Stimulated activated CD4-positive, alpha-beta T cell treated with anti-CD3 and anti-CD28 coated beads, Interleukin-15, amount 100 ng/mL, for 1 hour (primary cell): ENCODE measurements around the gene ZEB1.
"Not testable (repeated sequence)": the region's sequence is repeated elsewhere in the genome, so short reads cannot be mapped to it uniquely, and the experiment has no call there.

Experiments used
- DNase-seq, 2 donors: peaks; one replicate each; pipeline ENCODE4 v3.0.0-alpha.2; 2020; ENCODE audit warnings: low read depth in 1 of 2, low spot score in 1 of 2

ZEB1 gene

DNA sequence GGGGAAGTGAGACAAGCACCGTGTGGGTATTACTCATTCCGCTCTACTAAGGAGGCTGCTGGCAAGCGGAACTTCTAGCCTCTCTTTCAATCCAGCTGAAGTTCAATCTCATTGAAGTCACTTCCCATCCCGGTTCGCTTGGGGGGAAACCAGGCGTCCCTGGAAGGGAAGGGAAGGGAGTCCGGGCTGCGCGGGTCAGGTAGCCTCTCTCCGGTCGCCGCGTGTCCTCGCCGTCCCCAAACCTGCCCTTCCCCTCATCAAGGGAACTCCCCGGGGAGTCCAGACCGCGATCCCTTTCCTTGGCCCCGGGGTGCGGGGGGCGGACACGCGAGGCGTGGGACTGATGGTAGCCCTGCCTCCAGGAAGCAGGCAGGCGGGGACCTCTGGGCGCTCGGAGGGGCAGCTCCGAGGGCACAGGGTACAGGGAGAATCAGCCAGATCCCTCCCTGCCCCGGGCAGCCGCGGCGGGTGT is 598 bp upstream of the ZEB1 start:
- peak; percentile 45 to 52 for DNase-seq

DNA sequence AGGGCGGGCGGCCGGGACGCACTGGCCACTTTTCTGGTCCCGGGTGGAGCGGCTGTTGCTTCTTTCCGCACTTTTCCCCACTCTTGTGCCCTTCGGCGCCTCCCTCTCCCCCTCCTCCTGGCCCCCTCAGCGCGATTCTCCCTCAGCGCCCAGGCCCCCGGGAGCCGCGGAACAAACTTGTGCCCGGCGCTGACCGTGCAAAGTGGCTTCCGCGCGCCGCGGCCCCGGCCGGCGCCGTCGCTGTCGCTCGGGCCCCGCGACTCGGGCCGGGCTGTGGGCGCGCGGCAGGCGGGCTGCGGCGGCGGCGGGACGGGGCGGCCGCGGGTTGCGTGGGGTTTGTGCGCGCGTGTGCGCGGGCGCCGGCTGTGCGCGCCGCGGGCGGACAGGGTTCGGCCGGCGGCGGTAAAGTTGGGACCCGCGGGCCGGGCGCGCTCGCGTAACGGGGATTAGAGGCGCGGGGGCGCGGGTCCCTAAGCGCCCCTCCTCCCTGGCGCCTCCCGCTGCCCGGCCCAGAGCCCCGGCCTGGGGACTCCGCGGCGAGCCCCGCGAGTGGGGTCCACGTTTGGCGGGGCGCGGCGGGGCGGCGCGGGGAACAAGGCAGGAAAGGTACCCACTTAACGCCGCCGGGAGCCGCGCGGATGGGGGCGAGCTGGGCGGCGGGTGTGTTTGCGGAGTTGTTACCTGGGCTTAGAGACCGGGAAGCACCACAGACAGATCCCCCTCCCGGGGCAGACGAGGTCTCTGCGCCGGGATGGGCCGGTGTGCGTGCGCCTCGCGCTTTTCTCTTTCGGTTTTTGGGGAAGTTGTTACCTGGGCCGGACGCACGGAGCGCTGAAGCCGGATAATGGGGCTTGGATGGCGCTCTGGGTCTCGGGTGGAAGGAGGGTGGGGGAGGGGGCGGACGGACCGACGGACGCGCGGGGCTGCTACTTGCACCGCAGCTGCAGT is 860 bp downstream of the ZEB1 start:
- DNase-seq: peak; percentile 13 to 38

DNA sequence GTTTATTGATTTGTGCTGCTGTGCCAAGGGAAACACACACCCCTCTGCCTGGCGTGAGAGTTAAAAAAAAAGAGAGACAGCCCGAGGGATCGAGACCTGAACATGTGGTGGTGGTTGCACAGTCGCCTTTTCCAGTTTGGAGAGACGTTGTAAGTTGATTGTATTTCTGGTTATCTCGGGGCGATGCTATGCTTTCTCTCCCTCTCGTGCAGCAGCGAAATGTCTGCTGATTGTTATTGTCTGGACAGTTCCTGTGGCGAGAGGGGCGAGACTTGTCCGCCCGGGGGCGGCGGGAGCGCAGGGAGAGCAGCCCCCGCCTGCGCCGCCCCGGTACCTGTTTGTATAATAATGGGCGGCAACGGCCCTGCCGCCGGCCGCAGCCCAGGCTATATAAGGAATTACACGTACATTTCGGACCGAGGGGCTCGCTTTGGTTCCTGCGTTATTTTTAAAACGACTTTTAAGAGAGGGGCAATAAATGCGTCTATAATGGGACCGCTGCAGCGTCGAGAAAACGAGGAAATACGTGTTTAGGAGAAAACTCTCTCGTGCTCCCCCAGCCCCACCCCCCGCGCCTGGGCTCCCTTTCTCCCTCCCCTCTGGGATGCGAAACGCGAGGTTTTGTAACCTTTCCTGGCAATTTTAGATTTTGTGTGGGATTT is 1.7 kb downstream of the ZEB1 start:
- no peak for DNase-seq

DNA sequence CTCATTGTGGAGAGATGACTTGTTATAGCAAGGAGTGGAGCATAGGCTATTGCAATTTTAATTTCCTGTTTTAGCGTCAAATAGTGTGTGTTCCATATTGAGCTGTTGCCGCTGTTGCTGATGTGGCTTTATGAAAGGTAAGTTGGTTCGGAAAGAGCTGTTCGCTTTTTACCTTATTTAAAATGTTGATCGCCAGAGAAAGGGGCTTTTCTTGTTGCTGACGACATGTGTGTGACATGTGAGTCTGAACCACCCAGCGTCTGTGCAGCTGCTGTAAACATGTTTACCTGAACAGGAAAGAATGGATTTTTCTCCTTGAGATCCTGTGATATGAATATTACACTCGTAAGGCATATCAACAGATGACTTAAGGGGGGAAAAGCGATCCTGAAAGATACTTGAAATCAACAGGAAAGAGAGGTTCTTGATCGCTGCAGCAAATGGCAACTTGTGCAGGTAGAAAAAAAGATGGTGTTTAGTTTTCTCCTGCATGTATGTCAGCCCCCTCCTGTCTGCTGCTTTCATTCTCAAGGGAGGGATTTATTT is 2.5 kb downstream of the ZEB1 start:
- peak in 1 of 2 donors; percentile 1 for DNase-seq

DNA sequence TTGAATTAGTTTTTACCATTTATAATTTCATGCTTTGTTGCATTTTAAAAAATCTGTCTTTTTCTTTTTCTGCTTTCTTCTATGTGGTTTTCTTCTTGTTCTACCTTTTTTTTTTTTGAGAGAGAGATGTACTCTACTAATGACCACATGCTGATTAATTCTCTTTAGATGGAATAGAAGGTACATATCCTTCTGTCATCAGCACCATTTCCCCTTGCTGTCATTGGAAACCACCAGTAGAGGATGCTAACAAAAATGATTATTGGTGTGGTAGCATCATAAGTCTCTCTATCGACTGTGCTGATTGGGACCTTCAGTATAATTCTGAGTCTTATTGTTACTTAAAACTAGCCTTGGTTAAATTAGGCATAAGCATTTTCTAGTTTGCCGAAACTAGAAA is 3.6 kb downstream of the ZEB1 start:
- no peak for DNase-seq

DNA sequence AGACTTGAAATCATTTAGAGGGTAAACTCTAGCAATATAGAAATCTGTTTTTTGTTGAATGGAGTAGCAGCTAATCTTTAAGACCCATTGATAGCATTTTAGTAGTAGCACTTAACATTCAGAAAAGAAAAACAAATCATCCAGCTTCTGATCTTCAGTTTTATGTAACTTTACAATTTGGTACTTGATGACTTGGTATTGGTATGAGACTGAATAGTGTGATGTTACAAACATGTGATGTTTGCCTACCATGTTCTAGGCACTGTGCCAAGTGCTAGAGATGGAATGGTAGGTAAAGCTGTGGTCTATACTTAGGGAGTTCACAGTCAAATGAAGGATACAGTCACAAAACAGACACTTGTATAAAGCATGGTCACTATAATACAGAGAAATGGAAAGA is 21.3 kb downstream of the ZEB1 start:
- no peak for DNase-seq

DNA sequence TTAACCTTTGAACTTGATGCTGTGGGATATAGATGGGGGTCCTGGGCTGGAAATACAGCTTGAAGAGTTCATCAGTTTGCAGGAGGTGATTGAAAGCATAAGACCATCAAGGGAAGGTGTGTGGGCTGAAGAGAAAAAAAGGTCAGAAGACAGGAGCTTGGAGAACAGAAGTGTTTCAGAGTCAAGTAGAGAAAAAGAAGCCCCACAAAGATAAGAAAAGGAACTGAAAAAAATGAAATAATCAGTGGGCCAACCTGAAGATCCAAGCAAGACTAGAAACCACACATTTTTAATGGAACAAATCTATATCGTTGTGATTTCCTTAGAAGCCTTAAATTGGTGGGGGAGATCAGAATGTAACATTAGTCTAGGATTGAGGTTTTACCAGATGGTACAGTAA is 22.5 kb downstream of the ZEB1 start:
- no peak for DNase-seq

DNA sequence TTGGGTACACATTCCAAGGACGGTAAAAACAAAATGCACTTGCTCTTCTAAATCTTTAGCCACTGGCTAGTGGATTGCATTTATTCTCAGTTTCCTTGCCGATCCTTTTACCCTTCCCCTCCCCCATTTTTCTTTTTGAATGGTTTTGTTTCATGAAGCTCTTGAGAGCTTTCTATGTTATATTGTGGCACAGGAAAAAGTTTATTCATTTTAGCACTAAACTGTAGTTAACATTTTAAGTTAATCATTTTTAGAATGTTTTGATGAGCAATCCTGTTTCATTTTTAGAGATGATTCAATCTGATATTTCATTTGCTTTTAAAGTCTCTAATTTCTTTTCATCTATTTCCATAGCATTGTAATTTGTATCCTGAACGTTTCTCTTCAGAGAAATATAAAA is 24.0 kb downstream of the ZEB1 start:
- no peak for DNase-seq

DNA sequence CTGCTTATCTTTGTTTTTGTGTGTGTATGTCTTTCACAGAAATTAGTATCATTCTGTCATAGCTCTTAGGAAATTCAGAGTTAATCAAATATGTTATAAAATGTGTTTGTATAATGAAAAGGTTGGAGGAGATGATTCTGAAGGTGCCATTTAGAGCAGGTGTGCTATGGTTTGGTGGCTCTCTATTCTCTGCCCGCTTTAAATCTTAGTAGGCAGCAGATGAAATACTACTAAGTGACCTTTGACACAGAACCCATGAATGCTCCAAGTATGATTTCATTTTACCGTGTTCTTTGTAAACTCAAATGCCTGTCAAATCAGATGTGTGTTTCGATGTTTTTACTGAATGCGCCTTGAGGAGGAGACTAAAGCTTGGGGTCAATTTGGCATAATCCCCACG is 24.5 kb downstream of the ZEB1 start:
- no peak for DNase-seq

DNA sequence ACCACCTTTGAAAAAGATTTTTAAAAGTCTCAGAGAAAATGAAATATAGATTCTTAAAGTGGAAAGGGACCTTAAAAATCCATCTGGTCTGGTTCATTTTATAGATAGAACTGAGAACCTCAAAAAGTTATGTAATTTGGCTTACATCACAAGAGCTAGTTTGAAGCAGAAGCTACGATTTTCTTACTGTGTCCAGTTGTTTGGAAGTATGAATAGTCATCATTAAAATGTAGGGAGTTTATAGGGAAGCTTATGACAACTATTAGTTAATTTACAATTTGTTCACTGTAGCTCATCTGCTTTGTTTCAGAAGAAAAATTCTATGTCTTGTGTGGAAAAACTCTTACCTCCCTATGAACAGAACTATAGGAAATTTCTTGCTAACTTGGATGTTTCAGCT is 26.9 kb downstream of the ZEB1 start:
- no peak for DNase-seq

DNA sequence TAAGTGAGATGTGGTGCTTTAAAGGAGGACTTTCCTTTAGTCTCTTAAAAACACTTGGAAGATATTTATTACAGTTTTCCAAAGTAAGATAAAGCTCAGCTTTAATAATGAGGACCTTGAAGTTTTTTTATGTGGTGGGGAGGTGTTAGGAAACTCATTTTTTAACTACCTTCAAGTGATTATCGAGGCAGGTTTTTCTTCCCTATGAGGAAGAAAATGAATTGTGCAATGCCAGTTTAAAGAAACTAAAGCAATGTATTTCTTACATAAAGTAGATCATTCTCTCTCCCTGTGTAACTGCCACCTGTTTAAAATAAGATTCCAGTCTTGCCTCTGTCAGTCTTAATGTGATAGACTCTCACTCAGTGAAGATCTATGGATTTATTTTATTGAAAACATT is 27.9 kb downstream of the ZEB1 start:
- no peak for DNase-seq

DNA sequence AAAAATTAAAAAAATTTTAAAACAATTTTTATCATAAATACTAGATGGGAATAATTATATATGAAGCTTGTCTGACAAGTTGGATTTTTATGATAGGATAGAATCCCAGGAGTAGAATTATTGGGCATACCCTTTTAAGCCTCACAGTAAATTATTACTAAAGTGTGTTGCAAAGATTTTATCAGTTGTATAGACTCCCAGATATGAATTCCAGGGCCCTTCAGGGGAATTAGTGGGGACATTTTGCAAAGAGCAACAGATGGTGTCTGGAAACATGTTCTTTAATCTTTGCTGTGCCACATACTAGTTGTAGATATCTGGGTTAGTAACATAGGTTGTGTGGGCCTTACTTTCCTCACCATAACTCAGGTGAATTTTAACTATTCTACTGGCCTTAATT is 28.7 kb downstream of the ZEB1 start:
- no peak for DNase-seq

DNA sequence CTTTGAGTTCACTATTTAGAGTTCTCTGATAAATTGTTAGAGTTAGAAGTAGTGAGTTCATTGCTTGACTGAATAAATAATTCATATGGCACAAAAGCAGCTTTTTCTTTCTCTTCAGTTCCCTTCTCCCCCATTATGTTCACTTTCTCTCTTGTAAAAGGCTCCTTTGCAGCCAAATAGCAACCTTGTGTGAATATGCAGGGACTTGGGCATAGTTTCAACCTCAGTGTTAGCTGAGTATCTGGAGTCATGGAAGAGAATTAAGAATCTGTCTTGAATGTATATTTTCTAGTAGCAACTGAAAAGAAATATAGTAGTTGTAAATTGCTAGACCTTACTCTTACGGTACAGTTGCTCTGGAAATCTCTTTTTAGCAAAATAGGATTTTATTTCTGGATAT is 31.9 kb downstream of the ZEB1 start:
- no peak for DNase-seq

DNA sequence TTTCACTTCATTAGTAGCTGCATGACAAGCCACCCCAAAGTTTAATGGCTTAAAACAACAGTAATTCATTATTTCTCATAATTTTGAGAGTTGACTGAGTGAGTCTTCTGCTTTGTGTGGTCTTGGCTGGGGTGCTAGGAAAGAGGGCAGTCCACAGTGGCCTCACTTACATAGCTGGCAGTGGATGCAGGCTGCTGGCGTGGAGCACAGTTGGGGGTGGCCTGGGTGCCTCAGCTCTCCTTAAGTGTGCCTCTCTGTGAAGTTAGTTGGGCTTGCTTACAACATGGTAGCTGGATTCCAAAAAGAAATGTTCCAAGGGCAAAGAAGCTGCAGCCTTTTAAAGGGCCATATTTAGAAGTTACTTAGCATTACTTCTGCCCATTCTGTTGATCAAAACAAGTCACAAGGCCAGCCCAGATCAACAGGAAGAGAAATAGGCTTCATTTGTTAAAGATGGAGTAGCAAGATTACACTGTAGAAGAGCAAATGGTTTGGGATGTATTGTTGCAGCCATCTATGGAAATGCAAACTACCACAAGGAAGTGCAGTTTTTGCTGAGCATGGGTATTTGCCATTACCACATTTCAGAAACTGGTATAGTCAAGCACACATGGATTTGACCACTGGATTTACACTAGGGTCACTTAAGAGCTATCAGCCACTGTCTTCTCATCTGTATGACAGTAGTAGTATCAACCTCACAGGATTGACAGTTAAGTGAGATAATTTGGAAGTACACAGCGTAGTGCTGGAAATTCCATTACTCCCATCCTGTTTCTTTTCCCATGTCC is 33.6 kb downstream of the ZEB1 start:
- no peak for DNase-seq

DNA sequence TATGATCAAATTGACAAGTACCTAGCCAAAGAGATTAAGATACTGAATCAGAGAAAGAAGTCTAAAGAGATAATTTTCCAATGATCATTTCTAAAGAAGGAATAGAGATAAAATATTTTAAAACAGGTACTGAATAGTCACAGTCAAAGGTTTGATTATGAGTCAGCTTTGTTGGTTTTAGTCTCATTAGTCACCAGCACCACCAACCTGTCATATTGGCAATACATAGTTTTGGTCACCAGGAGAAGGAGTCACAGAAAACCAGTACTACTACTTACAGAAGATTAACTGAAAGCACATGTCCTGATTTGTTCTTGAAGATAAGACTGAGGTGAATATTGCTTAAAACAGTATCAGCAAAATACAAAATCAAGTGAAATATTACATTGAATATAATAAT is 34.6 kb downstream of the ZEB1 start:
- DNase-seq: no peak

DNA sequence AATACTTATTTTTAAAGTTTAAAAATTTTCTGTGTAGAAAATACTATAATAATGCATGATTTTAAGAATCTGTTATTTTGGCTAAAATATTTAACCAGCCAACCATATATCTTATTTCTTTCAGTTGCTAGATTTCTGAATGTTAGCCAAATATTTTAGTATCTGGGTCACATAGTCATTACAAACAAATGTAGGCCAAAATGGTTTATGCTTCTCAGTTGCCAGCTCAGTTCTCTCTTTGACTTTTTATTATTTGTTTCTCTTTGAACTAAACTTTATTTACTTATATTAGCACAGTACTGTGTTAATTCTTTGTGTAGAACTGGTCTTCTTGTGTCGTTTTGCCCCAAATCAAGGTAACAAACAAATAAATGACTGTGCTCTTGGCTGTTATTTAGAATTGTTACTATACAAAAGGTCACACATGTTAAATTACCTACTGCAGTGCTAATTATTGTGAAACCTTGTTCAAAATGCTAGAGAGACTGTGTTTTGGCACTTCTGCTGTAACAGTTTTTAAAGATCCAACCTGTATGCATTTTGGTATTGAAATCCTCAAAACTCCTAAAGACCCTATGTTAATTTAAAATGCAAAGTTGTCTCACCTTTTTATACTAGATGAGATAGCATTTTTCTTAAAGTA is 39.8 kb downstream of the ZEB1 start:
- DNase-seq: no peak

DNA sequence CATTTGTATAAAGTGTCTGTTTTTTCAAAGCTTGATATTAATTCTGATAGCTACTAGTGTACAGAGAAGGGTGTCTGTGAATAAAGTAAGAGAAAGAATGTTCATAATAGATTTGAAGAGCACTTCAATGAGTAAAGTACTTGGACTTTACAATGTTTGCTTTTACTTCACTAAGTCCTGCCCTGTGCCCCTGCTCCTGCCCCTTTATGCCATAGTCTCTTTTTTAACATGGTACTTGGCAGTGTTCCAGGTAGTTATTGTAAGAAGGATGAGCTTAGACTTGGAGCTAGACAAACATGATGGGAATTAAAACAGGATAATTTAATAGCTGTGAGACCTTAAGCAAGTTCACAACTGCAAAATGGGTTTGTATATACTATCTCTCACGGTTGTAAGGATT is 41.0 kb downstream of the ZEB1 start:
- no peak for DNase-seq

DNA sequence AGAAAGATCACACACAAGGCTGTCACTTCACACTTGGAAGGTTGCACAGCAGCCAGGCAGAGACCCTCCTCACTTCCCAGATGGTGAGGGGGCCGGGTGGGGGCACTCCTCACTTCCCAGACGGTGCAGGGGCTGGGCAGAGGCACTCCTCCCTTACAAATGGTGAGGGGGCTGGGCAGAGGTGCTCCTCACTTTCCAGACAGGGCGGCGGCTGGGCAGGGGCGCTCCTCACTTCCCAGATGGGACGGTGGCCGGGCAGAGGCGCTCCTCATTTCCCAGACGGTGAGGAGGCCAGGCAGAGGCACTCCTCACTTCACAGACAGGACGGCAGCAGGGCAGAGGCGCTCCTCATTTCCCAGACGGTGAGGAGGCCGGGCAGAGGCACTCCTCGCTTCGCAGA is 42.5 kb downstream of the ZEB1 start:
- not testable (repeated sequence) for DNase-seq

DNA sequence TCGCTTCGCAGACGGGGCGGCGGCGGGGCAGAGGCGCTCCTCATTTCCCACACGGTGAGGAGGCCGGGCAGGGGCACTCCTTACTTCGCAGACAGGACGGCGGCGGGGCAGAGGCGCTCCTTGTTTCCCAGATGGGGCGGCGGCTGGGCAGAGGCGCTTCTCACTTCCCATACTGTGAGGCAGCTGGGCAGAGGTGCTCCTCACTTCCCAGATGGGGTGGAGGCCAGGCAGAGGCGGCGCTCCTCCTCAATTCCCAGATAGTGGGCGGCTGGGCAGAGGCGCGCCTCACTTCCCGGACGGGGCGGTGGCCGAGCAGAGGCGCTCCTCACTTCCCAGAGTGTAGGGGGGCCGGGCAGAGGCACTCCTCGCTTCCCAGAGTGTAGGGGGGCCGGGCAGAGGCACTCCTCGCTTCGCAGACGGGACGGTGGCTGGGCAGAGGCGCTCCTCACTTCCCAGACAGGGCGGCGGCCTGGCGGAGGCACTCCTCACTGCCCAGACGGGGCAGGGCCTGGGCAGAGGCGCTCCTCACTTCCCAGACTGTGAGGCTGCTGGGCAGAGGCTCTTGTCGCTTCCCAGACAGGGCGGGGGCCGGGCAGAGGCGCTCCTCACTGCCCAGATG is 43.1 kb downstream of the ZEB1 start:
- no peak for DNase-seq

DNA sequence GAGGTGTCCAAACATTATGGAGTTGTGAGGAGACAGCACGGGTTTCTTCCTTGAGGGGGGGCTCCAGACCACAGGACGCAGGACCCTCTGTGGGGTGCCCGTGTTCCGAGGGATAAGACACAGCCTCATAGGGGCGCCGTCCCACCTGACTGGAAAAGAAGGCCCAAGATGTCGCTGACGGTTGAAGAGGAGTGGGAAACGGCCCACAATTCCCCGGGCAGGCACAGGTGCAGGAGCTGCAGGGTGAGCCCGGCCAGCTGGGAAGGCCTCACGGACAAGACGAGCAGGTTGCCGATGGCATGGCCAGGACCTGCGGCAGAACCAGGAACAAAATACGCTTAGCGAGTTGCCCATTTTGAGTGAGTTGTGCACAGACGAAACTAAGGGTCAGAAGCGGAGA is 44.7 kb downstream of the ZEB1 start:
- DNase-seq: not testable (repeated sequence)
